ENCODE results near the gene ARHGEF38.
"Not testable (repeated sequence)": the region's sequence is repeated elsewhere in the genome, so short reads cannot be mapped to it uniquely, and the experiment has no call there.

Gene ARHGEF38

GRCh38 chr4:105560421-105560848 lies 8.0 kb downstream of the ARHGEF38 start:
- DNase-seq (ENCODE audit: low read depth): no peak

DNA sequence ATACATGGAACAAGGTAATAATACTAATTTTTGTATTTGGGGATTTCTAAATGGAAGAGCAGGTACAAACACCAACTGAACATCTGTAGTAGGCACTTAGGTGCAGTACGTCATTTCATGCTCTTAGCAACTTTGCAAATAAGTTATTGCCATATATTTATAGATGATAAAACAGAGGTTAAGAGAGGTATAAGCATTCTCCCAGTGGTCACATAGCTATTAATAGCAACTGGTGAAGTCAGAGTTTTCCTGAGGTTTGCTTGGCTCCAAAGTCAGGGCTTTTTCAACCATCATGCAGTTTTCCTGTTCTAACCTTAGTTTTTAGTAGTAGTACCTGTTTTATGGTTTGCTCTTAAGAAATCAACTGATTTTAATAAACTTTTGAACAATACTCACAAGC lies 10.9 kb downstream of the ARHGEF38 start:
- no peak for DNase-seq (ENCODE audit: low read depth)

DNA sequence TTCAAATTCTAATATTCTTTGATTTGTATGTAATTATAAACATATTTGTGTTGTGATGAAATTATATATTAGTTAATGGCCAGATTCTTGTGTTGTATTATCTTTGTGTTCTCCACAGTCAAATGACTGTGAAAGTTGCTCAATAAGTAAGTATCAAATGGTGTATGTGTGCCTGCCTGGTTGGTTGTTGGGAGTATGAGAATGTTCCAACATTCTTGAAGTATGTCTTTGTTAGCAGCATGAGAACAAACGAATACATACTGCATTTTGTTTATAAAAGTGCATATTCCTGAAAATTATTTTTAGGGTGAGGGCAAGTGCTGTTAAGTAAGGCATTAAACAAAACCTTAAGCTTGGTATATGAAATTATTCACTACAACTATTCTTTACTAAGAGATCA lies 16.2 kb downstream of the ARHGEF38 start:
- no peak for DNase-seq (ENCODE audit: low read depth)

- no peak for DNase-seq (ENCODE audit: low read depth)
Observed at GRCh38 chr4:105569057-105569865, 16.8 kb downstream of the ARHGEF38 start.

GRCh38 chr4:105569866-105570236 lies 17.4 kb downstream of the ARHGEF38 start:
- DNase-seq (ENCODE audit: low read depth): no peak

DNA sequence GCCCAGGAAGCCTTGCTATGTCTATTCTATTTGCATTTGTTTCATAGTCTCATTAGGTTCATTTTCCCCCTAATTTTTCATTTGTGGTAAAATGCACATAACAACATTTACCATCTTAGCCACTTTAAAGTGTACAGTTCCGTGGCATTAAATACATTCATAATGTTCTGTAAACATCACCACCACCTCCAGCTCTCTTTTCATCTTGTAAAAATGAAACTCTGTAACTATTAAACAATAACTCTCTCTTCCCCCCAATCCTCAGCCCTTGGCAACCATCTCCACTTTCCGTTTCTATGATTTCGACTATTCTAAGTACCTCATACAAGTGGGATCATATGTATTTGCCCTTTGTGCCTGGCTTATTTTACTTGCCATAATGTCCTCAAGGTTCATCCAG lies 19.9 kb downstream of the ARHGEF38 start:
- no peak for DNase-seq (ENCODE audit: low read depth)

- no peak for DNase-seq (ENCODE audit: low read depth)
Observed at GRCh38 chr4:105586638-105587328, 34.4 kb downstream of the ARHGEF38 start.

DNA sequence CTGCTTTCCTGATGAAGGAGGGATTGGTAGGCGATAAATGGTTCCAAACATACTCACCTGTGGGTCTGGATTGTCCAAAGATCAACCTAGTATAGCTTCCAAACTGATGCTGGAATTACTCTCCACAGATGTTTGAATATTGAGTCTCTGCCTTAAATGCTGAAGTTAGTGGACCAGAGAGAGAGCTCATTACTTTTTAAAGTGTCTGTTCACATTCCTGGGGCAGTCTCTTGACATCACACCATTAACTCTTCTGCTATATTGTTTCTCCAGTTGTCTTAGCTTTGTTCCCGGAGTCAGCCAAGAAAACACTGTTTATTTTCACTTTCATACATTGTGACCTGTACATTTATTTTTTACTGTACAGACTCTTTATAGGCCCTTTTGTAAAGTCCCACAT lies 35.4 kb downstream of the ARHGEF38 start:
- no peak for DNase-seq (ENCODE audit: low read depth)

DNA sequence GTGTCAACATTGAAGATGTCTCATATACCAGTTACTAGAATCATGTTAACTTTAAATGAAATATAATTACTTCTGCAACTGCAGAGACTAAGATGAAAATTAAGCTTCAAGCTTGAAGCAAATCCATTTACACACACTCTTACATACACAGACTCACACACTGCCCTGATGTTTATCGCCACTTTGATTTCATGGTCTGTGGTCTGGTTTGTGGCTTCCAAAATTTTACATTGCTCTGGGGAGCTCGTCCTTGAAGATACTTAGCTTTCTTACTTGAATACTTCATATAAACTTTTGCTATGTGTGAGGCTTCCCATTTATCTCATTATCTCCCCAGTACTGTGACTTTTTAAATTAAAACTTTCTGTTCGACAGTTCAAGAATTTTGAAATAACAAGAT lies 35.8 kb downstream of the ARHGEF38 start:
- no peak for DNase-seq (ENCODE audit: low read depth)

DNA sequence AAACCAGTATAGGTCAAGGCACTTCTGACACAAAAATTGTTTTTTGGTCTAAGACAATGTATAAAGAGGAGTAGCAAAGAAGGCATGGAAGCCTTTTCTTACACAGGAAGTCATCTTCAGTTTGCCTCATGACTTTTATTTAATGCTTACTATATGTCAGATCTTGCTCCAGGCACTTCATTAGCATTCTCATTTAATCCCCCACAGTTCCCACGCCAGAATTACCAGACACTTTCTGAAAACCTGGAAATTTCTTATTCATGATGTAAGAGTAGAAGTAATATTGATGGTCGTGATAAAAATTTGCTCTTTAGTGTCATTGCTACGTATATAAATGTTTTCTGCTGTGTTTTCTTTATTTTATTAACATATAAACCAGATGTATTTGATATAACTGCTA lies 39.2 kb downstream of the ARHGEF38 start:
- no peak for DNase-seq (ENCODE audit: low read depth)

DNA sequence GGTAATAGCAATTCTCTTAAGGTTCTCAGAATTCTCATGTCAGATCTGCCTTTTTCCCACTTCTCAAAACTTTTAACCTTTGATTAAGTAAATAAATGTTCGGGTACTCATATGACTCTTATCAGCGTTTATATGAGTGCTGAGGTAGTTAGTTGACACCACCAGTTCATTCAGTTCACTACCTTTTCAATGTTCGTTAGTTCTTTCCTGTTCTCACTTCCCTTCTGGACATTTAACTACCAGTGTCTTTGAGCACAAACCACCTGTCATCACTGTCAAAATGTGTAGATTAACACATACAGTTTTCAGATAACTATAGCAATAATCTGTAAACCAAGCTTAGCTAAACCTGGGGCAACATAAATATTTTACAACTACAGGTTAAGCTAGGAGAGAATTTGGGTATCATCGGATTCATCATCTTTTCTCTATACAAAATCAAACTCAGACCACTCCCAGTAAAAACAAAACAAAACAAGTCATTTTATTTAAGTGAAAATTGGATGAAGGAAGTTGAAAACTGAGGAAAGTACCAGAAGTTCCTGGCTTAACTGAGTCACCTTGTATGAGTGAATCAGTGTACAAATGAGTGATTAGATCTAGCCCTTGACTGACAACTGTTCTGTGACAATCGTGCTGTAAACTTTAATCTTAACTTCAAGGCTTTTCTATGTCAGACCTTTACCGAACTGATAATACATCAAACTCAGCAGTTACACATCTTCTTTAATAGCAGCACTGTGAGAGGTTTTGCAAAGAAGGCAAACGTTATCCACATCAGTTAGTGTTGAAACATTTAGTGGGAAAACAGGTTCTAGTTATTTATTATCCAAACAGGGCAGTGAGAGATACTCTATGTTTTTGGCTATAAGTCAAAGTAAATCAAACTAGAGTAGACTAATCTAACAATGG lies 41.9 kb downstream of the ARHGEF38 start:
- DNase-seq (ENCODE audit: low read depth): no peak

- no peak for DNase-seq (ENCODE audit: low read depth)
Observed at GRCh38 chr4:105596684-105597083, 44.3 kb downstream of the ARHGEF38 start.

GRCh38 chr4:105598052-105598451 lies 45.6 kb downstream of the ARHGEF38 start:
- DNase-seq (ENCODE audit: low read depth): no peak

GRCh38 chr4:105598787-105599186 lies 46.4 kb downstream of the ARHGEF38 start:
- DNase-seq (ENCODE audit: low read depth): no peak

- no peak for DNase-seq (ENCODE audit: low read depth)
Observed at GRCh38 chr4:105599482-105599881, 47.1 kb downstream of the ARHGEF38 start.

- no peak for DNase-seq (ENCODE audit: low read depth)
Observed at GRCh38 chr4:105599932-105600655, 47.7 kb downstream of the ARHGEF38 start.

GRCh38 chr4:105600951-105601350 lies 48.5 kb downstream of the ARHGEF38 start:
- no peak for DNase-seq (ENCODE audit: low read depth)

DNA sequence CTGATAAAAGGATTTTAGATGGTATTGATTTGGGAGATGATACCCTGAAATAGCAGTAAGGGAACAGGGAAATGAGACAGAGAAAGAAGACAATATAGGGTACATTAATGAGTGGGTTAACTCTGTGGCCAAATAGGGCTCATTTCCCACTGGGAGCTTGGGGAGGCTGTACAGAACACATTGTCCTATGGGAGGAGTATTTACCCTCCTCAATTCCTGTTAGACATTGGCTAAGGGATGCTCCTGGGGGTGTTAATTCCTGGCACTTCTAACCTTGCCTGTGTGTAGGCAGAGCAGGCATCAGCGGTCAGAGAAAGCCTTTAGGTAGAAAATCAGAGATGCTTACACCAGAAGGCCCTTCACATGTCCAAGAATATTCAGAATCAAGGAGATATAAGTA lies 49.0 kb downstream of the ARHGEF38 start:
- no peak for DNase-seq (ENCODE audit: low read depth)

DNA sequence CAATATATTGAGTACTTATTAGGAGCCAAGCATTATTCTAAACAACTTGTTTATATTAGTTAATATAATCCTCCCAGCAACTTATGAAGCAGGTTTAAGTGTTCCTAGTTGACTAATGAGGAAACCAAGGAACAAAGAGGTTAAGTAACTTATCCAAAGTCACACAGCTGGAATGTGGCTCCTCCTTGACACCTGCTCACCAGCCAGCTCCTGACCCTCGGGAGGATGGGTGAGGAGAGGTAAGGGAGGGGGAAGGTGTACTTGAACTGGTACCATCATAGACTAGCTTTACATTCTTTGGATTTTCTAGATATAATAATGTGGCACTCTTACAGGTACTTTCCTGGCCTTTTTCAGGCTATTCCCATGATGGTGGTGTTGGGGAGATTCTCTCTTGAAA lies 50.7 kb downstream of the ARHGEF38 start:
- DNase-seq (ENCODE audit: low read depth): no peak

- DNase-seq (ENCODE audit: low read depth): no peak
Observed at GRCh38 chr4:105605493-105605892, 53.1 kb downstream of the ARHGEF38 start.

DNA sequence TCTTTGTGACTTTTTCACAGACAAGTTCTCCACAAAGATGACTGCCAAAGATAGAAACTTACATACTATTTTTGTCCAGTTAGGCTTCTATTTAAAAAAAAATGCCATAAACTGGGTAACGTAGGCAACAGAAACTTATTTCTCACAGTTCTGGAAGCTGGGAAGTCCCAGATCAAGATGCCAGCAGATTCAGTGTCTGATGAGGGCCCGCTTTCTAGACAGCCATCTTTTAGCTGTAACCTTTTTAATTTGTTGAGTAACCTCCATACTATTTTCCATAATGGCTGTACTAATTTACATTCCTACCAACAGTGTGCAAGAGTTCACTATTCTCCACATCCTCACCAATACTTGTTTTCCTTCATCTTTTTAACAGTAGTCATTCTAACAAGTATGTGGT lies 55.5 kb downstream of the ARHGEF38 start:
- DNase-seq (ENCODE audit: low read depth): no peak

DNA sequence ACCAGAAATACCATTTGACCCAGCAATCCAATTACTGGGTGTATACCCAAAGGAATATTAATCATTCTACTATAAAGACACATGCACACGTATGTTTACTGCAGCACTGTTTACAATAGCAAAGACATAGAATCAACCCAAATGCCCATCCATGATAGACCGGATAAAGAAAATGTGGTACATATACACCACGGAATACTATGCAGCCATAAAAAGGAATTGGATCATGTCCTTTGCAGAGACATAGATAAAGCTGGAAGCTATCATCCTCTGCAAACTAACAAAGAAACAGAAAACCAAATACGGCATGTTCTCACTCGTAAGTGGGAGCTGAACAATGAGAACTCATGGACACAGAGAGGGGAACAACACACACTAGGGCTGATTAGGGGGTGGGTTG lies 57.4 kb downstream of the ARHGEF38 start:
- DNase-seq (ENCODE audit: low read depth): not testable (repeated sequence)
